Breast epithelium (tissue), 4 donors: ENCODE measurements around the gene TMEM54. TPM values are rescaled to one million over a fixed set of nuclear protein-coding genes. Genes with fewer than 3 reads are reported as not detected.

ENCODE experiments used
- DNase-seq, 2 donors: peaks; one replicate each; pipeline ENCODE4 v3.0.0-alpha.2; 2019; ENCODE audit warnings: low spot score in 2 of 2
- H3K27ac ChIP-seq, 2 donors: fragments of 200-600 bp; sonication (generic) in 1 of 2; one replicate each; pipeline ENCODE4 v1.5.1; 2016 to 2019; ENCODE audit warnings: mild to moderate bottlenecking in 1 of 2
- H3K27me3 ChIP-seq, 2 donors: fragments of 200-600 bp; sonication (generic) in 1 of 2; one replicate each; pipeline versions ENCODE4 v1.5.1 to v1.6.0; 2017 to 2019; ENCODE audit warnings: control low read depth in 1 of 2, mild to moderate bottlenecking in 1 of 2
- H3K36me3 ChIP-seq: fragments of 200-600 bp; one replicate; pipeline ENCODE4 v1.5.1; 2019
- H3K4me1 ChIP-seq, 2 donors: fragments of 200-600 bp; sonication (generic); one replicate each; pipeline ENCODE4 v1.5.1; 2016 to 2019; ENCODE audit warnings: control low read depth in 1 of 2
- H3K4me3 ChIP-seq, 3 donors: fragments of 200-600 bp; sonication (generic); 1 replicate in 2 of 3; 2 replicates in 1 of 3; pipeline ENCODE4 v1.5.1; 2016 to 2019; ENCODE audit warnings: mild to moderate bottlenecking in 3 of 3, moderate library complexity in 2 of 3
- H3K9me3 ChIP-seq, 2 donors: fragments of 200-600 bp; sonication (generic) in 1 of 2; one replicate each; pipeline ENCODE4 v1.5.1; 2016 to 2019; ENCODE audit warnings: control low read depth in 1 of 2
- CTCF ChIP-seq, 3 donors: fragments of 450-650 bp; IDR thresholded peaks; one replicate each; pipeline ENCODE4 v1.5.1; 2016 to 2017; ENCODE audit warnings: antibody characterized with exemption in 3 of 3, mild to moderate bottlenecking in 3 of 3, moderate library complexity in 3 of 3
- POLR2A ChIP-seq: fragments of 450-650 bp; IDR thresholded peaks from one replicate; pipeline ENCODE4 v1.6.1; 2016; ENCODE audit warnings: antibody characterized with exemption, mild to moderate bottlenecking, moderate library complexity
- POLR2AphosphoS5 ChIP-seq, 3 donors: sonication (generic); formaldehyde crosslinking; IDR thresholded peaks; one replicate each; pipeline ENCODE4 v1.6.1; 2017; ENCODE audit warnings: antibody characterized with exemption in 3 of 3
- intact Hi-C: fragments of 100-400 bp; cut with DNase I; formaldehyde crosslinking; loops from one replicate; pipeline ENCODE4 v1.15.1; 2023; ENCODE audit warnings: low total_unique reads
- total RNA-seq, 3 donors: library from RNA; depleted of rRNA; stranded (reverse); fragments of >200 nt; gene quantifications; one replicate each; pipeline ENCODE4 v1.1.0, GENCODE V29; 2016

TMEM54 gene
- total RNA-seq, 3 donors from 2014 or later: 26.9 to 109 (median 94.8) TPM

- no peak for DNase-seq
- Histone ChIP-seq H3K27me3 (peaks cover 10 to 37% of the 10 kb centered on the region in 2 donors), H3K4me1 (peaks cover 0 to 10% of the 10 kb centered on the region in 2 donors), H3K27ac (no peak overlapping the region), H3K9me3 (no peaks in the 10 kb centered on the region), H3K36me3 (no peaks in the 10 kb centered on the region), H3K4me3 (no peak overlapping the region)
- intact Hi-C loops: no loop called here
- no peak for TF ChIP-seq CTCF (IDR thresholded peaks at IDR 0.05)
- no peak for TF ChIP-seq POLR2A
- no peak for TF ChIP-seq POLR2AphosphoS5 (IDR thresholded peaks at IDR 0.05)
Observed at GRCh38 chr1:32883338-32884031, 17.7 kb downstream of the TMEM54 start.

GRCh38 chr1:32881871-32882850 lies 19.0 kb downstream of the TMEM54 start:
- intact Hi-C loops: no loop called here
- no peaks in the 10 kb centered on the region for H3K9me3 ChIP-seq
- DNase-seq: no peak
- no peaks in the 10 kb centered on the region for H3K36me3 ChIP-seq
- no peak overlapping the region for H3K4me3 ChIP-seq
- H3K27ac ChIP-seq: no peak overlapping the region
- no peak for TF ChIP-seq POLR2A
- TF ChIP-seq POLR2AphosphoS5 (IDR thresholded peaks at IDR 0.05): no peak
- no peak for TF ChIP-seq CTCF (IDR thresholded peaks at IDR 0.05)
- H3K27me3 ChIP-seq: peaks cover 10 to 23% of the 10 kb centered on the region in 2 donors
- H3K4me1 ChIP-seq: peaks cover 0 to 10% of the 10 kb centered on the region in 2 donors

- no peak overlapping the region for H3K4me3 ChIP-seq
- H3K9me3 ChIP-seq: no peaks in the 10 kb centered on the region
- H3K27ac ChIP-seq: no peak overlapping the region
- H3K4me1 ChIP-seq: peaks cover 0 to 3% of the 10 kb centered on the region in 2 donors
- peaks cover 6 to 15% of the 10 kb centered on the region in 2 donors for H3K27me3 ChIP-seq
- DNase-seq: no peak
- no peaks in the 10 kb centered on the region for H3K36me3 ChIP-seq
- intact Hi-C loops: no loop called here
- TF ChIP-seq POLR2AphosphoS5 (IDR thresholded peaks at IDR 0.05): no peak
- no peak for TF ChIP-seq CTCF (IDR thresholded peaks at IDR 0.05)
- no peak for TF ChIP-seq POLR2A
Observed at GRCh38 chr1:32881291-32881690, 19.9 kb downstream of the TMEM54 start.

GRCh38 chr1:32878637-32879041 lies 22.6 kb downstream of the TMEM54 start:
- Histone ChIP-seq H3K36me3 (no peaks in the 10 kb centered on the region), H3K9me3 (no peaks in the 10 kb centered on the region), H3K27ac (no peak overlapping the region), H3K4me3 (no peak overlapping the region), H3K27me3 (no peaks in the 10 kb centered on the region), H3K4me1 (no peaks in the 10 kb centered on the region)
- TF ChIP-seq CTCF (IDR thresholded peaks at IDR 0.05) (no peak), POLR2AphosphoS5 (IDR thresholded peaks at IDR 0.05) (no peak), POLR2A (no peak)
- no peak for DNase-seq
- intact Hi-C loops: no loop called here

GRCh38 chr1:32878183-32878582 lies 23.0 kb downstream of the TMEM54 start:
- no peaks in the 10 kb centered on the region for H3K4me1 ChIP-seq
- H3K27ac ChIP-seq: no peak overlapping the region
- H3K4me3 ChIP-seq: no peak overlapping the region
- H3K36me3 ChIP-seq: no peaks in the 10 kb centered on the region
- H3K9me3 ChIP-seq: no peaks in the 10 kb centered on the region
- H3K27me3 ChIP-seq: no peaks in the 10 kb centered on the region
- TF ChIP-seq CTCF (IDR thresholded peaks at IDR 0.05): no peak
- TF ChIP-seq POLR2AphosphoS5 (IDR thresholded peaks at IDR 0.05): no peak
- TF ChIP-seq POLR2A: no peak
- peak in 1 of 2 donors; percentile 44 for DNase-seq
- intact Hi-C loops: no loop called here
